Fibroblast of skin of left quadriceps (primary cell): ENCODE results near the gene ASIC3.

Experiments used
- DNase-seq, 2 experiments: peaks; one replicate each; pipeline ENCODE4 v3.0.0-alpha.2; 2013; ENCODE audit warnings: low read depth in 2 of 2

Gene ASIC3

DNA sequence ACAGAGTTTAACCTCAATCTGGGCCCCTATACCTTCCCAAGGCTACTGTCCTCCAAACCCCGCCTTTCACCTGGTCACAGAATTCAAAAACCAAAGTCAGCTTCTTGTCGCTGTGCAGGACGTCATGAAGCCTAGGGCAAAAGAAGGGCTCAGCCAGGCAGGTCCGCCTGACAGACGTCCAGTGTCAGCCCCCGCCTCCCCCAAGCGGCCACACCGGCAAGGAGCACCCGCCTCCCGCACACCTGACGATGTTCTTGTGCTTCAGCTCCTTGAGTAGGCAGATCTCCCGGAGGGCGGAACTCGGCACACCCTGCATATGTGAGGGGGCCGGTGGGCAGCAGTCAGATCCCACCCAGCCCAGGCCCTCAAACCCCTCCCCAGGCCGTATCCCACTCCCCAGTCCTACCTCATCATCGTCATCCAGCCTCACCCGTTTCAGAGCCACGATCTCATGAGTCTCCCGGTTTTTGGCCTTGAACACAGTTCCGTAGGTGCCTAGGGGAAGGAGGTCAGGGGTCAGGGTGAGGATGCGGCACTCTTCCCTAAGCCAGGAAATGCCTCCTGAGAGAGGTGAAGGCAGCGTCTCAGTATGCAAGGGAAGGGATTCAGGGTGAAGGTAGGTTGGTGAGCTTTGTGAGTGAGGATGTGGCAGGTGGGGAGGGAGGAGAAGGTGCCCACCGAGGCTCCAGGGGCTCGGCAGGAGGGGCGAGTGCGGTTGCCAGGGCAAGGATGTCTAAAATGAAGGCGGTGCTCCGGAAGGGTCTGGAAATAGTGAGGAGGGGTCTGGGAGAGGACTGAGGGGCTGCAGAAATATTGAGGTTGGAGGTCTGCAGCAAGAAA lies 8.6 kb downstream of the ASIC3 start:
- DNase-seq: no peak

- no peak for DNase-seq
Measured at GRCh38 chr7:151057506-151057988, 9.2 kb downstream of the ASIC3 start, which contains the start of gene CDK5. Gene CDK5 (minus strand): TSS chr7:151057897. CDS start chr7:151057848, 49 bp downstream.

DNA sequence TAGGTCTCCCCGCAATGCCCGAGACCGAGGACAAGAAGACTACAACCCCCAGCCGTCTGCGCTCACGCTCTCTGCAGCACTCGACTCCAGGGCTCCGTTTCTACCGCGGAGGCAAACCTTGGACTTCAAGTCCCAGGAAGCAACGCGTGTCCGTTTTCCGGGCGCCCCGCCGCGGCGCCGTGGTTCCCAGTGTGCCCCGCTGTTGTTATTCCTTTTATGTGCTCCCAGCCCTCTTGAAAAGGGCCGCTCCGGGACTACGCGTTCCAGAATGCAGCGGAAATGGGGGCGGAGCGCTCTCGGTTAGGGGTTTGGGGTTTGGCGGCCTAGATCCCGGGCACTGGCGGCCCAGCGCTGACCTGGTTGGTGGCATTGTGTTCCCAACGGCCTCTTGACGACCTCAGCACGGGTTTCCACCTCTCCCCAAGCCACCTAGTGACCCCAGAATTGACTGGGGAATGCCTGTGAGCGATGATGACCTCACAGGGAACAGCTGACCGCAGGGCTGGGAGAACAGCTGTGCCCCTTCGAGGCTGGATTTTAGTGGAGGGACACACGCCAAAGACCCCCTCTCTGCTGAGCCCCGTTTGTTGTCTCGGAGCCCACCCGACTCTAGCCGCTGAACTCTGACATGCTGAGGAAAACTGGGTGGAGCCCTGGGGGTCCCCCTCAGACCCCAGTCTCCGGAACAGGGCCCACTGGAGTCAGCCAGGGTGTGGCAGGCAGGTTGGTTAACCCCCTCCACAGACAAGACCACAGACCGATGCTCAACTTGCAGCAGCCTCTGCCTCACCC lies 9.9 kb downstream of the ASIC3 start:
- peak; percentile 99 to 100 for DNase-seq

DNA sequence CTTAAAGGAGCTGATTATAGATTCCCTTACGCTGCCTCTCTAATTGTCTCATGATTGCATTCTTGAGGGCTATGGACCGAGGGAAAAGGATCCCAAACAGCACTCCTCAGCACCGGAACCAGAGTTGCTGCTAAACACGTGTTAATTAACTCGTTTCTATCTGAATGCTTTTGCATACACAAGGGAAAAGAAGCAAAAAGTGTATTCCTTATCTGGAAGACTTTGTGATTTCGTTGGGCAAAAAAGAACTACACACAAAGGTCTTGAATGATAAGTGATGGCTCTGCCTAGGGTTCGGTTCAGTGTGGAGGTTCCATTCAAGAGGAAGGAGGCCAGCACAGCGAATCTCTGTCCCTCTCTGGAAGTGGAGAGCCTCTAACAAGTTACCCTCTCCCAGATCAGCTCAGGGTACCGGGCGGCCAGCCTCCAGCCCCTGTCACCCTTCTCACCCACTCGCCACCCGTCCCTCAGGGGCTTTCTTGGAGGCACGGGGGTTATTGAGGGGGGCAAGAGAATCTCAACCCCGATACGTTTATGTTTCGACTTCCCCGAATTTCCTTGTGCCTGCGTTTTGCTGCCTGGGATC lies 10.5 kb downstream of the ASIC3 start:
- no peak for DNase-seq

GRCh38 chr7:151059367-151060112 lies 11.2 kb downstream of the ASIC3 start, which contains the start of gene SLC4A2:
Gene SLC4A2 (plus strand): TSS chr7:151059589. CDS start chr7:151061988, 2,399 bp downstream.
- DNase-seq: no peak

DNA sequence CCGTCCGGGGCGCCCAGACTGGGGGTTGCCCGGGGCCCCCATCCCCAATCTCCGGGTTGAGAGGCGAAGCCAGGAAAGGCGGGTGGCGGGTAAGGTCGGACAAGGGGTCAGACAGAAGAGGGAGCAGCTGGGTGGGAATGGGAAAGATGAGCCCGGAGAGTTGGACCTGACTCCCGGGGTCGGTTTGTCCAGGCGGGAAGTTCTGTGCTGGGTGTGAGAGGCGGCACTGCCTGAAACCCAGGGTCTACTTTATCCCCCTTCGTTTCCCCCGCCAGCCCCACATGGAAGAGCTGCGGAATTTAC lies 11.7 kb downstream of the ASIC3 start:
- no peak for DNase-seq

DNA sequence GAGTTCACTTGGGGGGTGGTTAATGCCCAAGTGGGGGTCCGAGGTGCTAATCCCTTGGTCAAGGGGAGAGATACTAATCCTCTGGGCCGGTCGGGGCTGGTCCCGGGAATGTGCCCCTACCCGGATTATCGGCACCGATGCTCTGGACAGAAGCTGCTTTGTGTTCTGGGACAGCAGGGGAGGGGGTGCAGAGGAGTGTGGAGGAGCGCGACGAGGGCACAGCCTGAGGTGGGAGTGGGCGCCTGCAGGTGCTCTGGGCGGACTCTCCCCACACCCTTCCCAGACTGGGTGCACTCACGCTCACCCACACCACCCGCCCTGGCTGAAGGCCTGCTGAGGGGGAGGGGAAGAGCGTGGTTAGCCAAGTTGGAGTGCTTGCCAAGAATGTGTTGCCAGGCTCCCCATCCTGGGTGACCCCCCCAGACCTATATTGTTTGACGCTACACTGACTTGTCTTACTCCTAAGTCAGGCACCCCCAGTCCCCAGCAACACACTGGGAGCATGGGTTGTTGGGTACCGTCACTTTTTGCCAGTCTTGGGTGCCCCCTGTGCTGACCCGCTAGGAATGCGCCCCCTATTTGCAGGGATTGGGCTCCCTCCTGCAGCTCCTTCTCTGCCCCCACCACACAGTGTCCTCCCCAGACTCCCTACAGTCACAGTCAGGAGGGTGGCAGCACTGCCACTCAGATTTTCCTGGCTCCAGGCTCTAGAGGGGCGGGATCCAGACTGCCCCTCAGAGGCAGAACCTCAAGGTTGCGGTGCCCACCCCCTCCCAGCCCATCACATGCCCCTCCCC lies 12.3 kb downstream of the ASIC3 start:
- no peak for DNase-seq

DNA sequence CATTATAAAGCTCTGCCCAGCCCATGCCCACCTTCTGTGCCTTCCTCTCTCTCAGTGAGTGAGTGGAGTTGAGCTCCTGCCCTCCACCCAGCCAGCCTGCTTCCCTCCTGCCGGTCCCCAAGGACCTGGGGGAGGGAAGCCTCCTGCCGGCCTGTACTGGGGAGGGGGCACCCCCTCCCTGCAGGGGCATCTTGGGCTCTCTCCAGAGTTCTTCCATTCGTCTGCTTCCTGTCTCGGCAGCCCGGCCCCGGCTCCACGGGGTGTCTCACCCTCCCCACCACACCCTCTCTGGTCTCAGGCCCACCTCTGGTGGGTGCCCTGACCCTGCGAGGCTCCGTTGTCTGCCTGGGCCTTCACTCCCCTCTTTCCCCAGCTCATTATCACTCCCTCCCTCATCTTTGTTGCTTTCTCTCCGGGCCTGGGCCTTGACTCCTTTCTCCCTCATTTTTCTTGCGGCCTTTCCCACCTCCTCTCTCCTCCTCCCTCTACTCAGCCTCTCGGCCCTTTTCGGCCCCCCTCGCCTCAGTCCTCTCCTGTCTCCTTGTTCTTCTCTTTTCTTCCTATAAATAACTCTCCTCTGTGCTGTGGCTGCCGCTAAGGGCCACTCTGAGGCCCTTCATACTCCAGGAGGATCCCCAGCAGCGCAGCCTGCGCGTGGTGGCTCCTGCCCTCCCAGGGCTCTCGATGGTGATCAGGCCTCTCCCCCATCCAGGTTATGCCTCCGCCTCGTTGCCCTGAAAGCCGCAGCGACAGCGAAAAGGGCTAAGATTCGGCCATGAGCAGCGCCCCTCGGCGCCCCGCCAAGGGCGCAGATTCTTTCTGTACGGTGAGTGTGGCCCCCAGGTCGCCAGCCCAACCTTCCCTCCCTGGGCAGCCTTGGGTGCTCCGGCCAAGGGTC lies 13.1 kb downstream of the ASIC3 start:
- DNase-seq: no peak

- DNase-seq: no peak
Measured at GRCh38 chr7:151062111-151062398, 13.7 kb downstream of the ASIC3 start.

- no peak for DNase-seq
Measured at GRCh38 chr7:151062399-151063211, 14.3 kb downstream of the ASIC3 start.

GRCh38 chr7:151063212-151063561 lies 14.9 kb downstream of the ASIC3 start:
- no peak for DNase-seq

DNA sequence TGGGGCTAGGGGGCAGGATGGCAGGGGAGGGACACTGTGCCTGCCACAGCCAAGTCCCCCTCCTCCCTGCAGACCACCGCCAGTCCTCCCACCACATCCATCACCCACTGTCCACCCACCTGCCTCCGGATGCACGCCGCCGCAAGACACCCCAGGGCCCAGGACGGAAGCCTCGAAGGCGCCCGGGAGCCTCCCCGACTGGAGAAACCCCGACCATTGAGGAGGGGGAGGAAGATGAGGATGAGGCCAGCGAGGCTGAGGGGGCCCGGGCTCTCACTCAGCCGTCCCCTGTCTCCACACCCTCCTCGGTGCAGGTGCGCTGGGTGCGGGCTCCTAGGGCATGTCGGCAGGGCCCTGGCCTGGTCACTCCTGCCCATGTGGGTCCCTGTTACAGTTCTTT lies 16.1 kb downstream of the ASIC3 start:
- DNase-seq: no peak

- DNase-seq: no peak
Measured at GRCh38 chr7:151064993-151065392, 16.7 kb downstream of the ASIC3 start.

- DNase-seq: no peak
Measured at GRCh38 chr7:151065516-151065915, 17.2 kb downstream of the ASIC3 start.

- DNase-seq: no peak
Measured at GRCh38 chr7:151066273-151066974, 18.1 kb downstream of the ASIC3 start.

DNA sequence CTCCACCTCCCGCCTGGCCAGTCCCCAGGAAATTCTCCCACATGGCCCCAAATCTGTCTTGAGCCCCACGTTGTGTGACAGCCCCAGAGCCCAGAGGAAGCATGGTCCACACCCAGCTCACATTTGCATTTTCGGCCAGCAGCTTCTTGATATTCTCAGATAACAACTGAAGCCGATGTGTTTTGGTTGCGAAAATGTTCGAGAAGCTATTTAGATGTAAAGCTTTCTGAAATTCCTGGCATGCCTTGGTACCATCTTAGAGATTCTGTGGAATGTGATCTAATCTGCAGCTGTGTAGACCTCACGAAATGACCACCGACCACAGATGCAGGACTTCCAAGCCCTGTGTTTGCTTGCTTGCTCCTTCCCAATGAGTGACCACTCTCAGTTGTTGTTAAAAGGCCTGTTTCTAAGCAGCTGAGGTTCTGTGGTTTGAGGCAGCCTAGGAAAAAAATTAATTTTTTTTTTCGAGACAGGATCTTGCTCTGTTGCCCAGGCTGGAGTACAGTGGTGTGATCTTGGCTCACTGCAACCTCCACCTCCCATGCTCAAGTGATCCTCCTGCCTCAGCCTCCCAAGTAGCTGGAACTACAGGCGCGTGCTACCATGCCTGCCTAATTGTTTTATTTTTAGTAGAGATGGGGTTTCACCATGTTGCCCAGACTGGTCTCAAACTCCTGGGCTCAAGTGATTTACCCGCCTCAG lies 19.9 kb downstream of the ASIC3 start:
- DNase-seq: no peak

DNA sequence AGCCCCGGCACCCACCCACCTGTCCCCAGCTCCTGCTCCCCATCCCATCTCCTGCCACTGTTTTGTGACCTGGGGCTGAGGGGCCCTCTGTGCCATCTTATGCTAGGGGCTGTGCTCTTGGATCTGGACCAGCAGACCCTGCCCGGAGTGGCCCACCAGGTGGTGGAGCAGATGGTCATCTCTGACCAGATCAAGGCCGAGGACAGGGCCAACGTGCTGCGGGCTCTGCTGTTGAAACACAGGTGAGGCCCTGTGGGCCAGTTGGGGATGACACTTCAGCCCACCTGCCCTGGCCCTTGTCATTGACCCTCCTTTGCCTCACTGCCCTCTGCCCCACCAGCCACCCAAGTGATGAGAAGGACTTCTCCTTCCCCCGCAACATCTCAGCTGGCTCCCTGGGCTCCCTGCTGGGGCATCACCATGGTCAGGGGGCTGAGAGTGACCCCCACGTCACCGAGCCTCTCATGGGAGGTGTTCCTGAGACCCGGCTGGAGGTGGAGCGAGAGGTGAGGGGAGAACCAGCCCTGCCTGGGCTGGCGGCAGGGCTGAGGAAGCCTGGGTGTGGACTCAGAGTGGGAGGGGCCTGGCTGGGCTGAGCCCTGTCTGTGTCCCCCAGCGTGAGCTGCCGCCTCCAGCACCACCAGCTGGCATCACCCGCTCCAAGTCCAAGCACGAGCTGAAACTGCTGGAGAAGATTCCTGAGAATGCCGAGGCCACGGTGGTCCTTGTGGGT lies 21.7 kb downstream of the ASIC3 start:
- no peak for DNase-seq
